NCI-H1436 treated with DMSO at 0.1 percent for 48 hours (cell line): ENCODE measurements around the gene ADCY5.

Experiments used
- DNase-seq: peaks from one replicate; lab custom pipeline; 2025; lab: John Stamatoyannopoulos, UW

The ADCY5 gene

DNA sequence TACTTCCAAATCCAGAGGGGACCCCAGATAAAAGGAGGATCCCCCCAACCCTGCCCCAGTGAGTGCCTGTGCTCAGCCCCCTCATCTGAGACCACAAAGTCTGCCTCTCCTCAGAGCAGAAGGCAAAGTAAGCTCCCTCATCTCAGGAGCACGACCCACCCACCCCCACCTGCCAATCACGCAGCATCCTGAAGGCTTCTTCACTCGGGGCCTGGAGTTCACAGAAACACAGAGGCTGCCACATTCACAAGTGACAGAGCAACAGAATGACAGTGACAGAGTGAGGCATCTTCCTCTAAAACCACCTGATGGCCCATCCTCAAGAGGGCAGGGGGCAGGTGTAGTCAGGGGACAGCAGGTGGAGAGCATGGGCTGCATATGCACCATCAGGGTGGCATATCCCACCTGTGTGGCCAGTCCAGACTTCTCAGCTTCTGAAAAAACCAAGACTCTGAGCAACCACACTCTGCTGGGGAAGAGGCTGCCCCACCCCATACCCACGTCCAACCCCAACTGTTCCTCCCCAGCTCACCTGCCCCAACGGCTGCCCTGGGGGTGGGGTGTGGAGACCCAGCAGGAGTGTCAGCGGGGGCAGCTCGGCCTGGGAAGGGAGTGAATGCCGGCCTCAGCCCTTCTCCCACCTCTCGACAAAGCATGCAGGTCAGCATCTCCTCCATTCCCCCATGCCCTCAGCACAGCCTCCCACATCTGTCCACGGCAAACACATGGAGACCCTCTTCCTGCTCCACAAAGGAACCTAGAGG is 19.3 kb downstream of the ADCY5 start:
- no peak for DNase-seq

DNA sequence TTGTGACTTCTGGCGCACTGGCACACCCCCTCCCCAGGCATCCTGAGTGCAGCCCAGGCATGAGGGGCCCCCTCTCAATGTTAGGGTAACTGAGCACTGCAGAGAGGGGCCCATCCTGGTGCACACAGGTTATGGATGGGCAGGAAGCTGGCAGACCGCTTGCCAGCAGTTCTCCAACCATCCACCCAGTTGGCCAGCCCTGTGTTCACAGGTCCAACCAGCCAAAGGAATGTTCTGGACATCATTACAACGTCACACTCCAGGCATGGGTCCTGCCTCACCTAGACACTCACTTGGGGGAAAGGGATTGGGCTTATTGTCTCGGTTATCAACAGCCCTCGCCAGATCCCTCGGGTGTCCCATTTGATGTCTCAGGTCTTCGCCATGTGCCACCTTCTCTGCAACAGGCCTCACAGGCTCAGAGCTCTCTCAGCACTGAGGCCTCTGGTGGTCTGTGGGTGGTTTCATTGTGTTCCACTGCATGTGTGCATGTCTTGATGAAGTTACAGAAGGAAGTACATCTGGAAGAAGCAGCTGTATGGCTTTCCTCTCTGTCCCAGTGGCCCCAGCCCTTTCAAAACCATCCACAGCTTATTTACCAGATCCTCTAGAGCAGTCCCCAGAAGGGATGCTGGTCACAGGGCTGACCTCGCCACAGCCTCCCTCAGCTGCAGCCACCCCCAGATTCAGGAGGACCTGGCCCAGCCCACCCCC is 23.7 kb downstream of the ADCY5 start:
- no peak for DNase-seq

DNA sequence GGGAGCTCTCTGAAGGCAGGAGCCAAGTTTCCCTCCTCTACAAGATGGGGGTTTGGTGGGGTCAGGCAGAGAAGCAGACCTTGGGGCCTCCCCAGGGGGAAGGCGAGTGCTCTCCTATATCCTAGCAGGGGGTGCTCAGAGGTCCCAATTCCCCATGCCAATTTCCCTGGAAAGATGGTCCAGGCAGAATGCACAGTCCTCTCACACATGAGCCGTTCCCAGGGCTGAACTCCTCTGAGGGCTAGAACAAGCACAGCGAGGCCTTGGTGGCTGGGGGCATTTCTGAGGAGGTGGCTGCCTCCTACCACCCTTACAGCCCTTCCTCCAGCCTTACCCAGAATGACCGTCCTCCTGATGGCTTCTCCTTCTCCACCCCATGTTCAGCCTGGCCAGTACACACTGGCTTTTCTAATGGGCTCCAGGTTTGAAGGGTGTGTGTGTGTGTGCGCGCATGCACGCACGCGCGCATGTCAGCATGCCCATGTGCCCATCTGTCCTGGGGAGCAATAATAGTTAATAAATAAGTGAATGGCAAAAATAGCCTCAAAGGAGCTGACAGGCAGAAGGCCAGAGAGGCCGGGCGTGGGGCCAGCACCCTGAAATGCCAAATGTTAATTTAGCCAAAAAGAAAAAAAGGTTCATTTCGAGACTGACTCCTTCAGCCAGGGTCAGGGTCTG is 24.4 kb downstream of the ADCY5 start:
- no peak for DNase-seq

- DNase-seq = no peak
Measured at GRCh38 chr3:123423806-123424205, 25.1 kb downstream of the ADCY5 start.

- DNase-seq = no peak
Measured at GRCh38 chr3:123423031-123423430, 25.9 kb downstream of the ADCY5 start.

- DNase-seq = no peak
Measured at GRCh38 chr3:123422457-123422856, 26.4 kb downstream of the ADCY5 start.

DNA sequence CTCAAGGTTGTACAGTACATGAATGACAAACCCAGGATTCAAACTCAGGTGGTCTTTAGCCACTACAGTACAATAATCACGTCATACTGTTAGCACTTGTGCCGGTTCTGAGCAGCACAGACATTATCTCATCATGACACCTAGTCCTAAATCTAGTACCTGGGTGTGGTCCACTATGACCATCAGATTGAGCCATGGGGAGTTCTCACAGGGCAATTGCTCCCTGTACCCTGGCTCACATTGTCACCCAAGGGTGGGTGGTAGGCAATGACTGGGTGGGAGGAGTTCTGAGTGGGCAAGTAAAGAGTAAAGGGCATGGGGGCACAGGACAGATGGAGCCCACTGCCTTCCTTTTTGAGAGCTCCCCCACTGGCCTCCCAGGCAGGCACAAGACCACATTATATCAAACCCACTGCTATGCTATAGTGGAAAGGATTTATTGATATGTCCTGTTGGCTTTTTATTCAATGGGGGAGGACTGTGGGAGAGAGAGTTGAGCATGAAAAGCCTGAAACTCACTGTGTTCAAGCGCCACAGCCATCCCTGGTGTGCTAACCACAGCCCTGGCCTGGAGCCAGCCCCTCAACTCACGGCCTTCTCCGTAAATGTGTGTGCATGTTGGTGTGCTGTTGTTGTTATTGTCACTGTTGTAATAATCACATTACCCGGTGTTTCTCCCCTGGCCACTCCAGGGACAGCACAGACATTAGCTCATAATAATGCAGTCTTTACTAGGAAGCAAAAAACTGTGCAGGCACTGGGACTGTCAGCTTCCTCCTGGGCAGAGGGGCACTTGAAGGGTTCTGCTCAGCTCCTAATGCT is 27.3 kb downstream of the ADCY5 start:
- no peak for DNase-seq

GRCh38 chr3:123420416-123420968 is 28.4 kb downstream of the ADCY5 start:
- no peak for DNase-seq

- no peak for DNase-seq
Measured at GRCh38 chr3:123419850-123420297, 29.0 kb downstream of the ADCY5 start.

DNA sequence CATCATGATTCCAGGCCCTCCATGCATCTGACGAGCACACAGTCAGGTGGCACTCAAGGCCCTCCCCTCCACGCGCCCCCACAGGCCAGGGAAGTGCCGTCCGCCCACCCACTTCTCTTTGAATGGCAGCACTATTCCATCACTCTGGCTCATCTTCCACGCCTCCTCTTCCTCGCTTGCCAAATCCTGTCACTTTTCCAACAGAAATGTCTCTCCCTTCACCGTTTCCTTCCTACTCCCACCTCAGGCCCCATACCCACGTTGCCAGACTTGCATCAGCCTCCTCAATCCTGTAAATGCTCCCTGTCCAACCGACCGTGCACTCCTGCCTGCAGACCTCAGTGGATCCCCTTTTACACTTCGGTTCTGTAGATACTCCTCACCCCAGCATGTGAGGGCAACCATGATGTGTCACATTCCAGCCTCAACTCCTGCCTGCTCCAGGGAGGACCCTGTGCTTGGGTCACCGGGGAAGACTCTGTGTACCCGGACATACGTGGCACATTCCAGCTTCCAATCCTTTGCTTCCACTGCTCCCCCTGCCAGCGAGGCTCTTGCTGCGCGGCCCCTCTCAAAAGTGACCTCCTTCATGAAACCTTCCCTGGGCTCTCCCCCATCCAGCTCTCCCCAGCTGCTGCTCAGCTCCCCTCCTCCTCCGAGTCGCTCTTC is 29.6 kb downstream of the ADCY5 start:
- DNase-seq = no peak

- no peak for DNase-seq
Measured at GRCh38 chr3:123416647-123417046, 32.2 kb downstream of the ADCY5 start.

DNA sequence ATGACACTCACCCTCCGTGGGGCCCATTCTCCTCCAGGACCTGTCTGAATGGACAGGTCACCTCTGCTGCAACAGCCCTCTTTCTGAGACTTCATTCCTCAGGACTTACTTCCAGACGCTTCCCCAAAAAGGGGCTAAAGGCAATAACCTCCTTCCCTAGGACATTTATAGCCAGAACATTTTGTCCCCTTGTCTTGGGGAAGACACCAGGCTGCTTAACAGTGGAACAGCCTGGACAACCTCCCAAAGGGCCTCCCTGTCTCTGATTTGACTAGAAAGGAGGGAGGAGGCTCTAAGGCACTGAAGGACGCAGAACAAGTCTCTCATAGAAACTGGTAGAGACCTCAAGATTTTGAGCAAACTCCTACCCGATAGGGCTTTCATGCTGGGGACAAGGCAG is 32.7 kb downstream of the ADCY5 start:
- no peak for DNase-seq

GRCh38 chr3:123414973-123415775 is 33.7 kb downstream of the ADCY5 start:
- DNase-seq = peak; percentile 53

DNA sequence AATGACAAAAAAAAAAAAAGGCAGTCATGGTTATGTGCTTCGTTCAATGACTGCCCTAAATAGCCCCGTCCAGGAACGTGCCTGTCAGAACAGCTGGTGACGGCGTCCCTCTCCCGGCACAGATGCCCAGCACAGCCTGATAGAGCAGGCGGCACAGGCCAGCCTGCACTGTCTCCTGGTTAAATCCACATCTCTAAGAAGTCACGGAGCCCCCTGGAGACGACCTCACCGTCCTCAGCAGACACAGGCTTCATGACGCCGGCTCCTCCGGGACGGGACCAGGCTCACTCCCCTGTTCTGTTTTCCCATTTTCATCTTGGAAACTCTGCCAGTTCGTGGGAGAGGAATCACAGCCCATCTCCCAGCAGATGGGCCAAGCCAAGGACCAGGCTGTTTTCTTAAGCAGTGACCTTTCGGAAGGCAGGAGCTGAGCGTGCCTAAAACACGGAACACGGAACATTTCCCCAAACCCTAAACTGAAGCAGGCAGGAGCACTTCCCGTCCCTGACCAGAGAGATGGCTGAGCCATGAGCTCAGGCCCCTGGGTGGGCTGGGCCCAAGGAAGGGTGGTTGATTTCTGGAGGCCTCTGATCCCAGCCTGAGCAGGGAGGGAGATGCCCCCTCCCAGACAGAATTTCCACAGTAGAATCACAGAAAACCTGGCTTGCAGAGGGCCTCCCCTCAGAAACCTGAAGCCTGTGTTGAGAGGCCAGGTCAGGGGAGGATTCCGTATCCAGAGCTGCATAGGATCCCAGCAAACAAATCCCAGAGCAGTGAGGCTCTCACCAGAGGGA is 35.9 kb downstream of the ADCY5 start:
- no peak for DNase-seq

DNA sequence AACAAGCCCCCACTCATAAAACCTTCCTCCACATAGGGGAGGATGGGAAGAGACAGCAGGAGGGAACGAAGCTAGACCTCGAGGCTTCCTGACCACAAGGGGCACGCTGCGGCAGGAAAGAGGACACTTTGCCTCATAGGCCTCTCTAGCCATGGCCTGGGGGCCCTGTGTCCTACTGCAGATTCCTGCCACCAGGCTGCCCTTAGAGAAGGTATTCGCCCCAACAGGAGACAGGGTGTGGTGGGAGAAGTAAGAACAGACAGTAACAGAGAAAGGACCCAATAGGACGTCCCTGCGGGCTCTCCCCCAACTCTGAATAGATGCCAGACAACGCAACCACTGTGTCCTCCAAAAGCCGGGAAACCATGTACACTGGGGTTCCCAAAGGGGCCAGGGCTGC is 36.8 kb downstream of the ADCY5 start:
- DNase-seq = no peak

- no peak for DNase-seq
Measured at GRCh38 chr3:123411340-123412040, 37.4 kb downstream of the ADCY5 start.

DNA sequence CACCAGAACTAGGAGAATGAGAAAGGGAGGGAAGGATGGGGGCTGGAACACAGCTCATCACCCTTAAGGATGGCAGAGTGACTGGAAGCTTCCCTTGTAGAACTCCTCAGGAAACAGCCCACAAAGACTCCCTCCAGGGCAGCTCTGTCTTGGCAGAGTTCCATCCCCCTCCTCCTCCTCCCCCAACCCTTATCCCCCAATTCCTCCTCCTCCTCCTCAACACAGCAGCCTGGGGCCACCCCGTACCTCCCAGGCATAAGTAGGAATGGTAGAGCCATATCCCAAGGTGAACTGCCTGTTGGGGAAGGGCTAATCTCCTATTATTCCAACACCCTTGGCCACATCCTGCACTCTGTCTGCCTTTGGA is 38.8 kb downstream of the ADCY5 start:
- no peak for DNase-seq

DNA sequence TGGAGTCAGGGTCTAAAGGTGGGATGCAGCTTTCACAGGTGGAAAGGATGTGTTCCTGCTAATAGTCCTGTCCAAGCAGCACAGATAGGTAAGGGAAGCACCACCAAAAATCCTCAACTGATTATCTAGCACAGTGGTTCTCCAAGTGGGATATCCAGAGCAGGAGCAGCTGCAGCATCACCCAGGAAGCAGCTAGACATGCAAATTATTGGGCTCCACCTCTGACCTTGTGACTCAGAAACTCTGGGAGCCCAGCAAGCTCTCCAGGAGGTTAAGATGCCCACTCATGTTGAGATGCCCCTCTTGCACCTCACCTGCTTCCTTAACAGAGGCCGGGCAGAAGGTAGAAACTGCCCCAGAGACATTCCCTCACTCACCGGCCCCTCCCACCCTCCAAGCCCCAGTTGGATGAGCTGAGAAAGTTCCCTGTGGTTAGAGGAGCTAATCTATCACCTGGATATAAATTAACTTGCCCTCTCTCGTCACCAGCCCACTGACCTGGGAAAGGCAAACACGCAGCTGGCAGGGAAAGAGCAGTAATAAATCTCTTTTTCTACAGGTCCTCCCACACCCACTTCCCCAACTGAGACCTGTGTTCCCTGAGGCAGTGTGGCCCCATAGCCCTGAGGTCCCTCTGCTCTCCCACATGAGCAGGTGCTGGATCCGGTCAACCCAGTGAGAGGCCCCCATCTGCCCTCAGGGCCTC is 39.3 kb downstream of the ADCY5 start:
- DNase-seq = no peak
